ENCODE measurements around the gene SERINC5.

- no peak for TF ChIP-seq POLR2A (IDR thresholded peaks at IDR 0.05; ENCODE audit: extremely low read depth, insufficient read length)
- no peak for TF ChIP-seq CTCF (IDR thresholded peaks at IDR 0.05; ENCODE audit: low read depth, low read length)
- no peak for TF ChIP-seq MYC (IDR thresholded peaks at IDR 0.05; ENCODE audit: low read depth, low read length)
Observed at GRCh38 chr5:80238097-80238496, 17.8 kb downstream of the SERINC5 start.

All from NB4 (cell line).